NCI-H748 treated with DMSO at 0.1 percent for 48 hours (cell line): ENCODE measurements around the gene CCL24.
"Not testable (repeated sequence)": the region's sequence is repeated elsewhere in the genome, so short reads cannot be mapped to it uniquely, and the experiment has no call there.

ENCODE experiments used
- DNase-seq: peaks from one replicate; lab custom pipeline; 2025; lab: John Stamatoyannopoulos, UW

The CCL24 gene

GRCh38 chr7:75813781-75814236 is at the start of gene CCL24:
Gene CCL24 (minus strand): TSS chr7:75813806. CDS start chr7:75813715, 91 bp downstream.
- no peak for DNase-seq

- DNase-seq = no peak
These were observed 48.0 kb upstream of the CCL24 start for GRCh38 chr7:75861636-75862035.

GRCh38 chr7:75858410-75858809 is 44.8 kb upstream of the CCL24 start:
- DNase-seq = no peak

- no peak for DNase-seq
These were observed 42.9 kb upstream of the CCL24 start for GRCh38 chr7:75856536-75856935.

GRCh38 chr7:75854813-75855345 is 41.3 kb upstream of the CCL24 start:
- not testable (repeated sequence) for DNase-seq

- DNase-seq = no peak
These were observed 40.6 kb upstream of the CCL24 start for GRCh38 chr7:75854233-75854632.

GRCh38 chr7:75850235-75850634 is 36.6 kb upstream of the CCL24 start:
- no peak for DNase-seq

GRCh38 chr7:75849573-75849972 is 36.0 kb upstream of the CCL24 start:
- DNase-seq = no peak

GRCh38 chr7:75847707-75848106 is 34.1 kb upstream of the CCL24 start:
- DNase-seq = no peak

GRCh38 chr7:75845132-75845531 is 31.5 kb upstream of the CCL24 start:
- not testable (repeated sequence) for DNase-seq

- no peak for DNase-seq
These were observed 30.6 kb upstream of the CCL24 start for GRCh38 chr7:75844158-75844557.

GRCh38 chr7:75843613-75844116 is 30.1 kb upstream of the CCL24 start:
- DNase-seq = no peak

GRCh38 chr7:75842836-75843446 is 29.3 kb upstream of the CCL24 start:
- DNase-seq = no peak

GRCh38 chr7:75840029-75840428 is 26.4 kb upstream of the CCL24 start:
- no peak for DNase-seq

GRCh38 chr7:75838281-75838930 is 24.8 kb upstream of the CCL24 start:
- DNase-seq = not testable (repeated sequence)

GRCh38 chr7:75836798-75837197 is 23.2 kb upstream of the CCL24 start:
- no peak for DNase-seq

- DNase-seq = no peak
These were observed 22.2 kb upstream of the CCL24 start for GRCh38 chr7:75835688-75836285.

- not testable (repeated sequence) for DNase-seq
These were observed 20.1 kb upstream of the CCL24 start for GRCh38 chr7:75833662-75834061.

- DNase-seq = no peak
These were observed 17.4 kb upstream of the CCL24 start for GRCh38 chr7:75830978-75831377.

- DNase-seq = not testable (repeated sequence)
These were observed 16.1 kb upstream of the CCL24 start for GRCh38 chr7:75829656-75830055.

GRCh38 chr7:75823198-75823910 is 9.7 kb upstream of the CCL24 start:
- DNase-seq = no peak

- no peak for DNase-seq
These were observed 7.1 kb upstream of the CCL24 start for GRCh38 chr7:75820688-75821087.
